Neural cell (in vitro differentiated cells): Measurements from ENCODE around the gene ITGAE.

Source experiments
- CTCF ChIP-seq: fragments of 450-650 bp; IDR thresholded peaks from 2 replicates; pipeline ENCODE4 v1.5.1; 2014; ENCODE audit warnings: antibody characterized with exemption, mild to moderate bottlenecking, moderate library complexity; ENCODE audit not compliant: poor library complexity, severe bottlenecking
- EP300 ChIP-seq: fragments of 450-650 bp; conservative IDR thresholded peaks from 2 replicates; pipeline ENCODE4 v1.6.1; 2014; ENCODE audit warnings: antibody characterized with exemption, mild to moderate bottlenecking, moderate library complexity; ENCODE audit not compliant: poor library complexity, severe bottlenecking
- EZH2 ChIP-seq: fragments of 200-600, 300-800 bp; shearing (Covaris generic), sonication (generic); IDR thresholded peaks from 2 replicates; pipeline ENCODE4 v1.6.1; 2014; ENCODE audit warnings: antibody characterized with exemption, low read length, borderline replicate concordance, mild to moderate bottlenecking; ENCODE audit not compliant: insufficient read depth, poor library complexity, severe bottlenecking
- MXI1 ChIP-seq: fragments of 450-650 bp; conservative IDR thresholded peaks from 2 replicates; pipeline ENCODE4 v1.6.1; 2014; ENCODE audit warnings: antibody characterized with exemption, mild to moderate bottlenecking; ENCODE audit not compliant: poor library complexity, severe bottlenecking
- POLR2AphosphoS5 ChIP-seq: IDR thresholded peaks from 2 replicates; pipeline ENCODE4 v1.6.1; 2012
- RAD21 ChIP-seq: fragments of 450-650 bp; conservative IDR thresholded peaks from 2 replicates; pipeline ENCODE4 v1.6.1; 2014; ENCODE audit warnings: antibody characterized with exemption, mild to moderate bottlenecking, moderate library complexity
- SMC3 ChIP-seq: fragments of 450-650 bp; conservative IDR thresholded peaks from 2 replicates; pipeline ENCODE4 v1.6.1; 2014; ENCODE audit warnings: antibody characterized with exemption, mild to moderate bottlenecking, moderate library complexity; ENCODE audit not compliant: poor library complexity
- TAF1 ChIP-seq: IDR thresholded peaks from 2 replicates; pipeline ENCODE4 v1.6.1; 2012; ENCODE audit warnings: low read depth
- TF ChIP-seq, protein P1 (sequence below): IDR thresholded peaks from 2 replicates; pipeline ENCODE4 v1.6.1; 2012; ENCODE audit warnings: borderline replicate concordance

DNA sequence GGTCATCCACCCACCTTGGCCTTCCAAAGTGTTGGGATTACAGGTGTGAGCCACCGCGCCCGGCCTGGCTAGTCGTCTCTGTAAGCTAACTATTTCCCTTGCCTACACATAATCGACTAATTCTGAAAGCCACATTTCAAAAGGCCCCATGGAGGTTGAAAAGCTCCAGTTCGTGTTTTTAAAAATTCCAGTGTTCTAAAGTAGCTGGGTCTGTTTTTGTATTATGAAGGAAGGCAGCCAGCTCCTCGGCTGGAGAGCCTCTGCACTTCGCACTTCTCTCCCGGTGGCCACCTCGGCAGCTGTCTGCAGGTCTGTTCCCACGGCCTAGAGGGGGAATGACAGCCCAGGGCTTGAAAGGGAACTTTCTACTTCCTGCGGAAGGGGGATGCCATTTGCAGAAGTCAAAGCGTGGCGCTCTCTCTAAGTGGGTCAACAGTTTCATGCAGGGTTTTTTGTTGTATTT lies 60.3 kb downstream of the ITGAE start:
- no peak for TF ChIP-seq POLR2AphosphoS5
- TF ChIP-seq CTCF: no peak
- no peak for TF ChIP-seq MXI1
- no peak for TF ChIP-seq EP300
- TF ChIP-seq, protein P1, sequence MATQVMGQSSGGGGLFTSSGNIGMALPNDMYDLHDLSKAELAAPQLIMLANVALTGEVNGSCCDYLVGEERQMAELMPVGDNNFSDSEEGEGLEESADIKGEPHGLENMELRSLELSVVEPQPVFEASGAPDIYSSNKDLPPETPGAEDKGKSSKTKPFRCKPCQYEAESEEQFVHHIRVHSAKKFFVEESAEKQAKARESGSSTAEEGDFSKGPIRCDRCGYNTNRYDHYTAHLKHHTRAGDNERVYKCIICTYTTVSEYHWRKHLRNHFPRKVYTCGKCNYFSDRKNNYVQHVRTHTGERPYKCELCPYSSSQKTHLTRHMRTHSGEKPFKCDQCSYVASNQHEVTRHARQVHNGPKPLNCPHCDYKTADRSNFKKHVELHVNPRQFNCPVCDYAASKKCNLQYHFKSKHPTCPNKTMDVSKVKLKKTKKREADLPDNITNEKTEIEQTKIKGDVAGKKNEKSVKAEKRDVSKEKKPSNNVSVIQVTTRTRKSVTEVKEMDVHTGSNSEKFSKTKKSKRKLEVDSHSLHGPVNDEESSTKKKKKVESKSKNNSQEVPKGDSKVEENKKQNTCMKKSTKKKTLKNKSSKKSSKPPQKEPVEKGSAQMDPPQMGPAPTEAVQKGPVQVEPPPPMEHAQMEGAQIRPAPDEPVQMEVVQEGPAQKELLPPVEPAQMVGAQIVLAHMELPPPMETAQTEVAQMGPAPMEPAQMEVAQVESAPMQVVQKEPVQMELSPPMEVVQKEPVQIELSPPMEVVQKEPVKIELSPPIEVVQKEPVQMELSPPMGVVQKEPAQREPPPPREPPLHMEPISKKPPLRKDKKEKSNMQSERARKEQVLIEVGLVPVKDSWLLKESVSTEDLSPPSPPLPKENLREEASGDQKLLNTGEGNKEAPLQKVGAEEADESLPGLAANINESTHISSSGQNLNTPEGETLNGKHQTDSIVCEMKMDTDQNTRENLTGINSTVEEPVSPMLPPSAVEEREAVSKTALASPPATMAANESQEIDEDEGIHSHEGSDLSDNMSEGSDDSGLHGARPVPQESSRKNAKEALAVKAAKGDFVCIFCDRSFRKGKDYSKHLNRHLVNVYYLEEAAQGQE: no peak
- no peak for TF ChIP-seq TAF1
- TF ChIP-seq RAD21: no peak
- TF ChIP-seq EZH2: no peak
- no peak for TF ChIP-seq SMC3
